MM.1S (cell line): ENCODE results near the gene CASZ1.

Experiments used
- DNase-seq: peaks from one replicate; pipeline ENCODE4 v3.0.0-alpha.2; 2015
- H2AFZ ChIP-seq: fragments of 300-600 bp; sonication (generic); 2 replicates; pipeline ENCODE4 v1.6.0; 2016; ENCODE audit warnings: antibody characterized with exemption, low read length
- H3F3A ChIP-seq: fragments of 300-600 bp; sonication (generic); 2 replicates; pipeline ENCODE4 v1.6.1; 2016; ENCODE audit warnings: mild to moderate bottlenecking, antibody characterized with exemption, low read length, moderate library complexity, mixed read lengths; ENCODE audit not compliant: insufficient read depth
- H3K27ac ChIP-seq: fragments of 300-600 bp; sonication (generic); 2 replicates; pipeline ENCODE4 v1.5.1; 2016; ENCODE audit warnings: mild to moderate bottlenecking, low read length
- H3K27me3 ChIP-seq: fragments of 300-600 bp; sonication (generic); replicated peaks from 2 replicates; pipeline ENCODE4 v1.6.0; 2016; ENCODE audit warnings: low read length; ENCODE audit not compliant: insufficient read depth
- H3K36me3 ChIP-seq: fragments of 300-600 bp; sonication (generic); replicated peaks from 2 replicates; pipeline ENCODE4 v1.6.1; 2016; ENCODE audit warnings: mild to moderate bottlenecking, low read length, mixed read lengths; ENCODE audit not compliant: insufficient read depth
- H3K4me1 ChIP-seq: fragments of 300-600 bp; sonication (generic); 2 replicates; pipeline ENCODE4 v1.6.1; 2016; ENCODE audit warnings: low read length, mixed read lengths
- H3K4me2 ChIP-seq: fragments of 300-600 bp; sonication (generic); 2 replicates; pipeline ENCODE4 v1.6.0; 2016; ENCODE audit warnings: low read depth, low read length
- H3K4me3 ChIP-seq: fragments of 300-600 bp; sonication (generic); 2 replicates; pipeline ENCODE4 v1.5.1; 2016; ENCODE audit warnings: low read length, mixed read lengths
- H3K79me2 ChIP-seq: fragments of 300-600 bp; sonication (generic); 2 replicates; pipeline ENCODE4 v1.6.1; 2016; ENCODE audit warnings: mixed run types, low read length, mixed read lengths
- H3K9ac ChIP-seq: fragments of 300-600 bp; sonication (generic); 2 replicates; pipeline ENCODE4 v1.6.1; 2016; ENCODE audit warnings: low read length, mixed read lengths
- H3K9me2 ChIP-seq: fragments of 300-600 bp; sonication (generic); replicated peaks from 2 replicates; pipeline ENCODE4 v1.6.1; 2016; ENCODE audit warnings: mild to moderate bottlenecking, low read length, mixed read lengths; ENCODE audit not compliant: insufficient read depth
- H3K9me3 ChIP-seq: fragments of 300-600 bp; sonication (generic); replicated peaks from 2 replicates; pipeline ENCODE4 v1.6.1; 2016; ENCODE audit warnings: mild to moderate bottlenecking, low read length, mixed read lengths; ENCODE audit not compliant: insufficient read depth
- H4K20me1 ChIP-seq: fragments of 300-600 bp; sonication (generic); 2 replicates; pipeline ENCODE4 v1.6.1; 2016; ENCODE audit warnings: mild to moderate bottlenecking, low read length, moderate library complexity, mixed read lengths; ENCODE audit not compliant: insufficient read depth
- EZH2 ChIP-seq: fragments of 300-600 bp; sonication (generic); optimal IDR thresholded peaks from 2 replicates; pipeline ENCODE3; 2017; ENCODE audit warnings: low read depth, mild to moderate bottlenecking, antibody characterized with exemption, low read length, mixed read lengths
- EZH2phosphoT487 ChIP-seq: fragments of 300-600 bp; sonication (generic); IDR thresholded peaks from 2 replicates; pipeline ENCODE4 v1.6.1; 2018; ENCODE audit warnings: antibody characterized with exemption, low read length
- TF ChIP-seq, protein P1 (sequence below): fragments of 300-600 bp; sonication (generic); IDR thresholded peaks from 2 replicates; pipeline ENCODE4 v1.5.1; 2016; ENCODE audit warnings: antibody characterized with exemption, low read length, mixed read lengths

CASZ1 gene

DNA sequence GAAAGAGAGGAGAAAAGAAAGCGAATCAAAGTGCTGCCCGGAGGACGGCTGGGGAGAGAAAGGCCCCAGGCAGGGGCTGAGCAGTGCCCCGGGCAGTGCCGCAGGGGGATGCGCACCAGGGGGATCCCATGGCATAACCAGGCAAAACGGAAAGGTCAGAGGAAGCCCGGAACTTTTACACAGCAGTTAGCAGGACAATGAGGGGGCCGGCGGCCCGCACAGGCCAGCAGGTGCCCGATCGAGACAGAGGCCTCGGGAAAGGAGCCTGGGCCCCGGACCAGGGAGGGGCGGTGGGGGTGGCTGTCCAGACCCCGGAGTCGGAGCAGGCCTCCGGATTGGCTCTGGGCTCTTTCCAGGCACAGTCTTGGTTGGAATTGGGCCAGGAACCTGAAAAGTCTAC lies 86.8 kb downstream of the CASZ1 start:
- no peaks in the 10 kb centered on the region for H3K4me1 ChIP-seq
- no peaks in the 10 kb centered on the region for H4K20me1 ChIP-seq

GRCh38 chr1:10709165-10709564 lies 87.3 kb downstream of the CASZ1 start:
- Histone ChIP-seq H3K27ac (no peak overlapping the region), H3K4me1 (no peaks in the 10 kb centered on the region), H3K4me3 (no peak overlapping the region), H3K36me3 (no peaks in the 10 kb centered on the region), H3F3A (no peaks in the 10 kb centered on the region), H2AFZ (no peak overlapping the region), H3K9ac (no peak overlapping the region), H4K20me1 (no peaks in the 10 kb centered on the region), H3K4me2 (no peak overlapping the region), H3K9me2 (no peaks in the 10 kb centered on the region), H3K9me3 (no peaks in the 10 kb centered on the region), H3K79me2 (no peaks in the 10 kb centered on the region), H3K27me3 (peaks cover 100% of the 10 kb centered on the region)
- TF ChIP-seq, protein P1, sequence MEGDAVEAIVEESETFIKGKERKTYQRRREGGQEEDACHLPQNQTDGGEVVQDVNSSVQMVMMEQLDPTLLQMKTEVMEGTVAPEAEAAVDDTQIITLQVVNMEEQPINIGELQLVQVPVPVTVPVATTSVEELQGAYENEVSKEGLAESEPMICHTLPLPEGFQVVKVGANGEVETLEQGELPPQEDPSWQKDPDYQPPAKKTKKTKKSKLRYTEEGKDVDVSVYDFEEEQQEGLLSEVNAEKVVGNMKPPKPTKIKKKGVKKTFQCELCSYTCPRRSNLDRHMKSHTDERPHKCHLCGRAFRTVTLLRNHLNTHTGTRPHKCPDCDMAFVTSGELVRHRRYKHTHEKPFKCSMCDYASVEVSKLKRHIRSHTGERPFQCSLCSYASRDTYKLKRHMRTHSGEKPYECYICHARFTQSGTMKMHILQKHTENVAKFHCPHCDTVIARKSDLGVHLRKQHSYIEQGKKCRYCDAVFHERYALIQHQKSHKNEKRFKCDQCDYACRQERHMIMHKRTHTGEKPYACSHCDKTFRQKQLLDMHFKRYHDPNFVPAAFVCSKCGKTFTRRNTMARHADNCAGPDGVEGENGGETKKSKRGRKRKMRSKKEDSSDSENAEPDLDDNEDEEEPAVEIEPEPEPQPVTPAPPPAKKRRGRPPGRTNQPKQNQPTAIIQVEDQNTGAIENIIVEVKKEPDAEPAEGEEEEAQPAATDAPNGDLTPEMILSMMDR: no peak
- TF ChIP-seq EZH2phosphoT487 (no peak), EZH2 (no peak)
- DNase-seq: no peak

More for the DNA sequence above, 86.8 kb downstream of the CASZ1 start:
- no peak for DNase-seq
- Histone ChIP-seq H3K9ac (no peak overlapping the region), H3K27ac (no peak overlapping the region), H3K79me2 (no peaks in the 10 kb centered on the region), H2AFZ (no peak overlapping the region), H3K4me2 (no peak overlapping the region), H3K9me3 (no peaks in the 10 kb centered on the region), H3K27me3 (peaks cover 100% of the 10 kb centered on the region), H3K36me3 (no peaks in the 10 kb centered on the region), H3F3A (no peaks in the 10 kb centered on the region), H3K9me2 (no peaks in the 10 kb centered on the region), H3K4me3 (no peak overlapping the region)
- TF ChIP-seq, protein P1: no peak
- TF ChIP-seq EZH2: no peak
- TF ChIP-seq EZH2phosphoT487: no peak

GRCh38 chr1:10708757-10709156 lies 87.7 kb downstream of the CASZ1 start:
- no peak overlapping the region for H3K27ac ChIP-seq
- H3K4me3 ChIP-seq: no peak overlapping the region
- no peak overlapping the region for H2AFZ ChIP-seq
- no peak for DNase-seq
- no peaks in the 10 kb centered on the region for H3F3A ChIP-seq
- H3K4me1 ChIP-seq: no peaks in the 10 kb centered on the region
- H3K9me3 ChIP-seq: no peaks in the 10 kb centered on the region
- TF ChIP-seq EZH2 (no peak), EZH2phosphoT487 (no peak)
- TF ChIP-seq, protein P1: no peak
- H3K36me3 ChIP-seq: no peaks in the 10 kb centered on the region
- H3K9ac ChIP-seq: no peak overlapping the region
- H3K9me2 ChIP-seq: no peaks in the 10 kb centered on the region
- H3K79me2 ChIP-seq: no peaks in the 10 kb centered on the region
- no peaks in the 10 kb centered on the region for H4K20me1 ChIP-seq
- H3K4me2 ChIP-seq: no peak overlapping the region
- H3K27me3 ChIP-seq: peaks cover 100% of the 10 kb centered on the region
